IPS DF 19.7 (cell line): Measurements from ENCODE around the gene TNXB.
A peak's percentile ranks its signal among the peaks of the same experiment; 100 is the strongest.
"Not testable (repeated sequence)": the region's sequence is repeated elsewhere in the genome, so short reads cannot be mapped to it uniquely, and the experiment has no call there.

ENCODE experiments used
- DNase-seq: peaks from one replicate; pipeline ENCODE4 v3.0.0-alpha.2; 2013; ENCODE audit warnings: low read depth, low spot score

Gene TNXB

DNA sequence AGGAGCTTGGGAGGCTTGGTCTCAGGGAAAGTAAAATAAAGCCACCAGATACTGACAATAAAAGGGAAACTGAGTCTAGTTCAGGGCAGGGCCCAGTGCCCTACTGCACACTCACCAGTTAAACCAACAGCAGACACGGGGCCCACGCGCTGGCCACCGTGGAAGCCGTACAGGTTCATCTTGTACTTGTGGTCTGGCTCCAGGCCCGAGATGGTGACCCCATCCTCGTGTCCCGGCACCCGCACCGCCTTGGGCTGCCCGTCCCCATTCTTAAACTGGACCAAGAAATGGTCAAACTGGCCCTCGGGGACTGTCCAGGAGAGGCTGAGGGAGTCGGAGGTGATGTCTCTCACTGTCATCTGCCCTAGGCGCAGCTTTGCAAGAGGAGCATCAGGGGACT, 44.4 kb downstream of the TNXB start:
- no peak for DNase-seq

GRCh38 chr6:32060966-32061655, 48.0 kb downstream of the TNXB start:
- no peak for DNase-seq

- no peak for DNase-seq
These were observed 50.6 kb downstream of the TNXB start for GRCh38 chr6:32058511-32058963.

GRCh38 chr6:32057966-32058365, 51.2 kb downstream of the TNXB start:
- no peak for DNase-seq

DNA sequence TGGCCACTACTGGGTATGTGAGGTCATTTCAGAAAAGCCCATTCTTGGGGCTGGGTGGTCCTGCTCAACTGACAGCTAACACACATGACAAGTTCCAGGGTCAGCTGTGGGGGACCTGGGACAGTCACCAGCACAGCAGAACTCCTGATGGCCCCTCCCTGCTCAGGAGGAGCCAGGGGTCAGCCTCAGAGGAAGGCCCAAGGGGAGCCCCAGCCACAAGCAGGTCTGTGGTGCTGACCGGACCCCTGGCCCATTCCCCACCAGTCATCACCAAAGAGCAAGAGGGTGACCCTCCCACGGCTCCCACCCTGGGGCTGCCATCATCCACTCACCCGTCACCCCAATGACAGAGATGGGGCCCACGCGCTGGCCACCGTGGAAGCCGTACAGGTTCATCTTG, 52.9 kb downstream of the TNXB start:
- DNase-seq = no peak

DNA sequence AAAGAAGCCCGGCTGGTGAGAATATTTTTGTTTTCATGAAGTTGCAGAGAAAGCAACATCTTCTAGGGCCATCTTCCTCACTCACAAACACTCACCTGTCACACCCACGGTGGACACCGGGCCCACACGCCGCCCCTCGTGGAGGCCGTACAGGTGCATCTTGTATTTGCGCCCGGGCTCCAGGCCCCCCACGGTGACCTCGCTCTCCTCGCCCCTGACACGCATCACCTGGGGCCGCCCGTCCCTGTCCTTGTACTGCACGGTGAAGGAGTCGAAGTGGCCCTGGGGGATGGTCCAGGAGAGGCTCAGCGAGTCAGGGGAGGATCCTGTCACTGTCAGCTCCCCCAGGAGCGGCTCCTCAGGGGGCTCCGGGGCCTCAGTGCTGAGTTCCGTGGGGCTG, 53.4 kb downstream of the TNXB start:
- DNase-seq = not testable (repeated sequence)

- DNase-seq = not testable (repeated sequence)
These were observed 55.8 kb downstream of the TNXB start for GRCh38 chr6:32053314-32053713.

- DNase-seq = not testable (repeated sequence)
These were observed 56.5 kb downstream of the TNXB start for GRCh38 chr6:32052626-32053025.

- DNase-seq = no peak
These were observed 58.6 kb downstream of the TNXB start for GRCh38 chr6:32050562-32050961.

DNA sequence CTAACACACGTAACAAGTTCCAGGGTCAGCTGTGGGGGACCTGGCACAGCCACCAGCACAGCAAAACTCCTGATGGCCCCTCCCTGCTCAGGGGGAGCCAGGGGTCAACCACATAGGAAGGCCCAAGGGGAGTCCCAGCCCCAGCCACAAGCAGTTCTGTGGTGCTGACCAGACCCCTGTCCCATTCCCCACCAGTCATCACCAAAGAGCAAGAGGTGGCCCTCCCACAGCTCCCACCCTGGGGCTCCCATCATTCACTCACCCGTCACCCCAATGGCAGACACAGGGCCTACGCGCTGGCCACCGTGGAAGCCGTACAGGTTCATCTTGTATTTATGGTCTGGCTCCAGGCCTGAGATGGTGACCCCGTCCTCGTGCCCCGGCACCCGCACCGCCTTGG, 59.4 kb downstream of the TNXB start:
- not testable (repeated sequence) for DNase-seq

DNA sequence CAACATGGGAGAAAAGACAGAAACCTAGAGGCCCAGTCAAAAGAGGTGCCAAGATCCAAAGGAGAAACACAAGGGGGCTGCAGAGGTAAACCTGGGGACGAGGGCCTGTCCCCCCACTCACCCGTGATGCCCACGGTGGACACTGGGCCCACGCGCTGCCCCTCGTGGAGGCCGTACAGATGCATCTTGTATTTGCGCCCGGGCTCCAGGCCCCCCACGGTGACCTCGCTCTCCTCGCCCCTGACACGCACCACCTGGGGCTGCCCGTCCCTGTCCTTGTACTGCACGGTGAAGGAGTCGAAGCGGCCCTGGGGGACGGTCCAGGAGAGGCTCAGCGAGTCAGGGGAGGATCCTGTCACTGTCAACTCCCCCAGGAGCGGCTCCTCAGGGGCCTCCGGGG, 60.0 kb downstream of the TNXB start:
- DNase-seq = not testable (repeated sequence)

DNA sequence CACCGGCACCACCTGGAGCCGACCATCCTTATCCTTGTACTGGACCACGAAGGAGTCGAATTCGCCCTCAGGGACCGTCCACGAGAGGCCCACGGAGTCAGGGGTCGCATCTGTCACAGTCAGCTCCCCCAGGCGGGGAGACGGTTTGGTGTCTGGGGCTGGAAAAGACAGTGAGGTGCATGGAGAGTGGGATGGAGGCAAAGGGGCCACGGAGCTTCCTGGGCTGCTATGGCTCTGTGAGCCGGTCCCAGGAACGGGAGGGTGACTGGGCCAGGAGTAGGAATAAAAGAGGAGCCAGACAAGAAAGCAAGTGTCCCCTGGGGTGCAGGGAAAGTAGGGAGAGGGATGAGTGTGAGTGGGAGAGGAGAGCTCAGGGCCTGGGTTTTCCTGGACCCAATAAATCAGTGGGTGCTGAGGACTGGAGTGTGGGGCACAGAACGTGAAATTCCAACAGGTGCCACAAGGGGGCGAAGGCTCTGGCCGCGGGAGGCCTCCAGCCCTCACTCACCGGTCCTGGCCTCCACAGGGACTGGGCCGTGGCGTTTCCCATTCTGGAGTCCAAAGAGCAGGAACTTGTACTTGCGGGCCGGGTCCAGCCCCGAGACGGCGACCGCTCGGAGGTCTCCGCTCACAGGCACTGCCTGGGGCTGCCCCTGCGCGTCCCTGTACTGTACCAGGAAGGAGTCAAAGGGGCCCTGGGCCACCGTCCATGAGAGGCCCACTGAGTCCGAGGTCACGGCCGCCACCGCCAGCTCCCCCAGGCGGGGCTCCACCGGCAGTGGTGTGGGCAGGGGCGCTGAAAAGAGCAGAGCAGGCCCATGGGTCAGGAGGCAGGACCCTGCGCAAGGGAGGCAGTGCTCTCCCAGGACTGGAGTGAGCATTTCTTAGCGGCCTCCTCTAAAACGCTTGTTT, 61.0 kb downstream of the TNXB start:
- DNase-seq = peak; percentile 45

GRCh38 chr6:32047539-32047854, 61.6 kb downstream of the TNXB start:
- DNase-seq = no peak

DNA sequence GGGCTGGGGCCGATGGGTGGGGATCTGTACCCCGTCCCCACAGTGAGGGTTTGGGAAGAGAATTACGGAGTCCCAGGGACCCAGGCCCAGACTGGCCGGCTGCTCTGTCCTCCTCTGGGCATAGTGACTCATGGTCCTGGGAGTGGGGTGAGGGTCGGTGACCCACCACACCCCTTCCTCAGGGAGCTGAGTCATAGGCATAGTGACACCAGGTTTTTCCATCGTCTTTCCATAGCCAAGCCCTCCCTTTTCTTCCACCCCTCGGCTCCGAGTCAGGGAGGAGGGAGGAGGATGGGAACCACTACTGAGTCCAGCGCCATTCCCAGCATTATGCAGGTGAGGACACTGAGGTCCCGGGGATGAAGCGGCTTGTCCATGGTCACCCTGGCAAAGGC, 62.1 kb downstream of the TNXB start:
- DNase-seq = no peak

DNA sequence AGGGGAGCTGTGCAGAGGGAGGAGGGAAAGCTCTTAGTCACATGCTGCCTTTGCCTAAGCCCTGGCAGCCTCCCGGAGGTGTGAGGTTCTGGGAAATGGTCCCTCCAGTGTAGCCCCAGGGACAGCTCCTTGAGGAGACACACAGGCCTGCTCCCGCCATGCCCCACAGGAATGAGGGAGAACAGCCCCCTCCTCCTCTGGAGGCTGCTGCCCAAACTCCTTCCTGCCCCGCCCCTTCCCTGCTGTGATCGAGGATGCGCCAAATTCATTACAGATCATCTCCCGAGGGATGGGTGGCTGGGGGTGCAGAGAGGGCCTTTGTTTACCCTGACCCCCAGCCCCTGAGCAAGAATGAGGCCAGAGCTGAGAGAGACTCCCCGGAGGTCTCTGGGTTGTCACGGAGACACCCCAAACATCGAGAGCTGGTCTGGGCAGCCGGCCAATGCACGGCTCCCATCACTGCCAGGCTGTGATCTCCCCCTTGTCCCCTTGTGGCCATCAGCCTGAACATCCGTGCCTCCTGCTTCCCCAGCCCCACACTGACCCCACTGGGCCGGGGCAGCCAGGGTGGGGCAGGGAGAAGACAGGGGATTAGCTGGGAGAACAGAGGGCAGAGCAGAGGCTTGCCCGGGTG, 62.6 kb downstream of the TNXB start:
- no peak for DNase-seq

- DNase-seq = no peak
These were observed 63.2 kb downstream of the TNXB start for GRCh38 chr6:32045811-32046449.

DNA sequence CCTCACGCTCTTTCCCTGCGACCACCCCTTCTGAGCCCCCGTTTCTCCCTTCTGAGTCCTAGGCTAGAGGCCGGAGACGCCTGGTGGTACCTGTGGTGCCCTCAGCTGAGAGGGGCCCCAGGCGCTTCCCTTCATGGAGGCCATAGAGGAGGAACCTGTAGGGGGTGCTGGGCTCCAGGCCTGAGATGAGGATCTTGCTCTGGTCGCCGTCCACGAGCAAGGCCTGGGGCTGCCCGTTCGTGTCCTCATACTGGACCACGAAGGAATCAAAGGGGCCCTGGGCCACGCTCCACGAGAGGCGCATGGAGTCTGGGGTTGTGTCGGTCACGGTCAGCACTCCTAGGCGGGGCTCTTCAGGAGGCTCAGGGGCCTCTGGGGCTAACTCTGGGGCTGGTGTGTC, 64.2 kb downstream of the TNXB start:
- DNase-seq = not testable (repeated sequence)

GRCh38 chr6:32043589-32044380, 65.4 kb downstream of the TNXB start:
- not testable (repeated sequence) for DNase-seq

DNA sequence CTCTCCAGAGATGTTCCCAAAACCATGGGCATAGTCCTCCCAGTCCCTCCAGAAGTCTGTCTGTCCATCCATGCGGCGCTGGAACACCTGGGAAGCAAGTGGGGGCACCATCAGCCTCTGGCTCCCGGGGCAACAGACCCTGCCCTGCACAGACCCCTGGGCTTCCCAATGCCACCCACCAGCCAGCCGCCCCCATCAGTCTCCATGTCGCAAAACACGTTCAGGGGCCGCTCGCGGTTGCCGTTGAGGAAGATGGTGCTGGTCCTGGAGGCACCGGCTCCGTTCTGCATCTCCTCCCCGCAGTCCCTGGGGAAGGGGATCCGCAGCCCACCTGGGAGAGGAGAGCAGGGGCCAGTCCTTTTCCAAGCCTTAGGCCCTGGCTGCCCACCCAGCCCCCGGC, 66.9 kb downstream of the TNXB start:
- DNase-seq = not testable (repeated sequence)

GRCh38 chr6:32041385-32041784, 67.8 kb downstream of the TNXB start:
- DNase-seq = not testable (repeated sequence)

GRCh38 chr6:32041050-32041321, 68.2 kb downstream of the TNXB start:
- DNase-seq = not testable (repeated sequence)
